GM18909 (cell line): ENCODE data around the gene CNPPD1.

Experiments used
- ATAC-seq: cut with Tn5 transposase; IDR thresholded peaks from one replicate; pipeline ENCODE4 v1.9.1; 2021; ENCODE audit warnings: mild to moderate bottlenecking; ENCODE audit not compliant: unreplicated experiment, poor library complexity

CNPPD1 gene

GRCh38 chr2:219124381-219125110, 52.2 kb downstream of the CNPPD1 start:
- no peak for ATAC-seq

- no peak for ATAC-seq
Observed at GRCh38 chr2:219123356-219124135, 53.2 kb downstream of the CNPPD1 start.

- ATAC-seq = no peak
Observed at GRCh38 chr2:219122202-219122980, 54.3 kb downstream of the CNPPD1 start.
